NCI-H748 (cell line): ENCODE measurements around the gene TRIP10.
"Not testable (repeated sequence)": the region's sequence is repeated elsewhere in the genome, so short reads cannot be mapped to it uniquely, and the experiment has no call there.

Experiments
- DNase-seq: peaks from one replicate; lab custom pipeline; 2025; ENCODE audit not compliant: unreplicated experiment; lab: John Stamatoyannopoulos, UW

Gene TRIP10

GRCh38 chr19:6739390-6739882 lies at the start of gene TRIP10:
TRIP10 (plus strand) TSS chr19:6739680; CDS start chr19:6739762, 82 bp downstream.
- peak; percentile 69 for DNase-seq

GRCh38 chr19:6690160-6690885 lies 49.2 kb upstream of the TRIP10 start:
- no peak for DNase-seq

- DNase-seq: no peak
Observed at GRCh38 chr19:6691342-6691741, 48.1 kb upstream of the TRIP10 start.

GRCh38 chr19:6692027-6692426 lies 47.5 kb upstream of the TRIP10 start:
- DNase-seq: no peak

GRCh38 chr19:6693056-6693471 lies 46.4 kb upstream of the TRIP10 start:
- no peak for DNase-seq

GRCh38 chr19:6693681-6694080 lies 45.8 kb upstream of the TRIP10 start:
- no peak for DNase-seq

GRCh38 chr19:6694147-6694815 lies 45.2 kb upstream of the TRIP10 start:
- DNase-seq: no peak

GRCh38 chr19:6696239-6696820 lies 43.1 kb upstream of the TRIP10 start:
- no peak for DNase-seq

- no peak for DNase-seq
Observed at GRCh38 chr19:6697291-6697690, 42.2 kb upstream of the TRIP10 start.

- no peak for DNase-seq
Observed at GRCh38 chr19:6699935-6700334, 39.5 kb upstream of the TRIP10 start.

GRCh38 chr19:6700586-6701316 lies 38.7 kb upstream of the TRIP10 start:
- DNase-seq: no peak

- DNase-seq: no peak
Observed at GRCh38 chr19:6705931-6706632, 33.4 kb upstream of the TRIP10 start.

- DNase-seq: no peak
Observed at GRCh38 chr19:6706633-6706958, 32.9 kb upstream of the TRIP10 start.

GRCh38 chr19:6707011-6707657 lies 32.3 kb upstream of the TRIP10 start:
- DNase-seq: no peak

GRCh38 chr19:6707658-6708018 lies 31.8 kb upstream of the TRIP10 start:
- no peak for DNase-seq

- DNase-seq: no peak
Observed at GRCh38 chr19:6708346-6708745, 31.1 kb upstream of the TRIP10 start.

GRCh38 chr19:6708913-6709312 lies 30.6 kb upstream of the TRIP10 start:
- DNase-seq: not testable (repeated sequence)

- no peak for DNase-seq
Observed at GRCh38 chr19:6709549-6709948, 29.9 kb upstream of the TRIP10 start.

- DNase-seq: peak; percentile 22
Observed at GRCh38 chr19:6710273-6711077, 29.0 kb upstream of the TRIP10 start.

- no peak for DNase-seq
Observed at GRCh38 chr19:6711078-6711361, 28.5 kb upstream of the TRIP10 start.
